Ovary (tissue), 3 donors: ENCODE data around the gene MRPL48.

Source experiments
- POLR2A ChIP-seq: fragments of 450-650 bp; IDR thresholded peaks from one replicate; pipeline ENCODE4 v1.6.1; 2017; ENCODE audit warnings: antibody characterized with exemption, mild to moderate bottlenecking, moderate library complexity
- TF ChIP-seq, protein P1 (sequence below), 3 donors: fragments of 450-650 bp in 2 of 3; fragments of 200-600 bp in 1 of 3; IDR thresholded peaks; one replicate each; pipeline versions ENCODE4 v1.5.1 to v1.8.0; 2016 to 2022; ENCODE audit warnings: antibody characterized with exemption in 3 of 3, mild to moderate bottlenecking in 1 of 3
- donor health status: DM: no; HTN: no; CAD: no.

GRCh38 chr11:73781303-73781702 is 6.4 kb upstream of the MRPL48 start:
- TF ChIP-seq, protein P1, sequence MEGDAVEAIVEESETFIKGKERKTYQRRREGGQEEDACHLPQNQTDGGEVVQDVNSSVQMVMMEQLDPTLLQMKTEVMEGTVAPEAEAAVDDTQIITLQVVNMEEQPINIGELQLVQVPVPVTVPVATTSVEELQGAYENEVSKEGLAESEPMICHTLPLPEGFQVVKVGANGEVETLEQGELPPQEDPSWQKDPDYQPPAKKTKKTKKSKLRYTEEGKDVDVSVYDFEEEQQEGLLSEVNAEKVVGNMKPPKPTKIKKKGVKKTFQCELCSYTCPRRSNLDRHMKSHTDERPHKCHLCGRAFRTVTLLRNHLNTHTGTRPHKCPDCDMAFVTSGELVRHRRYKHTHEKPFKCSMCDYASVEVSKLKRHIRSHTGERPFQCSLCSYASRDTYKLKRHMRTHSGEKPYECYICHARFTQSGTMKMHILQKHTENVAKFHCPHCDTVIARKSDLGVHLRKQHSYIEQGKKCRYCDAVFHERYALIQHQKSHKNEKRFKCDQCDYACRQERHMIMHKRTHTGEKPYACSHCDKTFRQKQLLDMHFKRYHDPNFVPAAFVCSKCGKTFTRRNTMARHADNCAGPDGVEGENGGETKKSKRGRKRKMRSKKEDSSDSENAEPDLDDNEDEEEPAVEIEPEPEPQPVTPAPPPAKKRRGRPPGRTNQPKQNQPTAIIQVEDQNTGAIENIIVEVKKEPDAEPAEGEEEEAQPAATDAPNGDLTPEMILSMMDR (IDR thresholded peaks at IDR 0.05) = no peak
- TF ChIP-seq POLR2A = no peak
